ENCODE results near the gene EPN1. TPM values are rescaled to one million over a fixed set of nuclear protein-coding genes. Genes with fewer than 3 reads are reported as not detected.

EPN1 gene
- total and polyA plus RNA-seq, 9 of the 15 experiments (the other 6 are each of a cell fraction or from before 2014, with no cell fraction given), result 0.08 to 138 (median 12.7) TPM

GRCh38 chr19:55677572-55678028 is 2.6 kb downstream of the EPN1 start:
- in situ Hi-C loops (cut with MboI) (no loop called here), intact Hi-C loops (cut with micrococcal nuclease) (no loop called here)
- POLR2A ChIA-PET, result interaction anchor here (0.7 to 1.6 kb wide), 3 partner anchors 23 to 116 kb away, joined by 3 read pairs; partner anchors contain the start of gene U2AF2
- 9% methylated on average over 6 of the region's 6 CpGs for WGBS (ENCODE audit: insufficient coverage, low coverage, missing lambda C conversion rate)
- Histone ChIP-seq H3K27ac (ENCODE audit: extremely low read depth, low read depth, low read length) (peak overlapping the region; percentile 54), H3K36me3 (ENCODE audit: control insufficient read depth, insufficient read depth, low read length) (peaks cover 83% of the 10 kb centered on the region; the same call in 2 of the 3 replicates), H3K9me3 (replicated peaks; ENCODE audit: control insufficient read depth, insufficient read depth, low read depth, low read length) (no peaks in the 10 kb centered on the region), H3K27me3 (ENCODE audit: control insufficient read depth in 2 of 2, insufficient read depth in 2 of 2, low read length in 2 of 2) (no peaks in the 10 kb centered on the region), H4K20me1 (replicated peaks; ENCODE audit: control insufficient read depth, insufficient read depth, low read length) (peaks cover 33% of the 10 kb centered on the region), H3K79me2 (ENCODE audit: control insufficient read depth, insufficient read depth, low read length) (peaks cover 86% of the 10 kb centered on the region), H2AFZ (ENCODE audit: low read depth, low read length) (no peak overlapping the region), H3K4me1 (replicated peaks in 1 of 2; ENCODE audit: control insufficient read depth in 2 of 2, insufficient read depth in 2 of 2, low read length in 2 of 2) (peaks cover 35 to 67% of the 10 kb centered on the region in 2 experiments), H3K9me1 (ENCODE audit: control insufficient read depth, insufficient read depth, low read length) (peaks cover 6% of the 10 kb centered on the region), H3K4me3 (peak overlapping the region; percentile 83; the same call in 1 of the 2 replicates), H3K9ac (ENCODE audit: insufficient read depth in 1 of 2, low read depth in 2 of 2, low read length in 2 of 2) (peak overlapping the region; percentile 81 to 88), H3K4me2 (ENCODE audit: insufficient read depth, low read length) (peak overlapping the region; percentile 89)
- CTCF ChIA-PET (ENCODE audit: low intra/inter-chr PET ratio), result no interaction called here
- DNase-seq (ENCODE audit: extremely low read depth in 1 of 4, low spot score in 3 of 4) (peak in 3 of 4 experiments; percentile 31 to 69 (median 50)), ATAC-seq (0 out of 3 replicates have a peak, but pooled peaks have one; percentile 8), FAIRE-seq (no peak)
- BruUV-seq (replicated peaks), result no TSS peak
- no peak for TF ChIP-seq ZNF449 (CRISPR knock-in tag; IDR thresholded peaks at IDR 0.05)
- TF ChIP-seq HOXB6 (CRISPR knock-in tag; IDR thresholded peaks at IDR 0.05; ENCODE audit: borderline replicate concordance), result no peak
- TF ChIP-seq PKNOX1 (IDR thresholded peaks at IDR 0.05), result no peak
- TF ChIP-seq TCF3 (CRISPR knock-in tag; IDR thresholded peaks at IDR 0.05), result peak; percentile 28; the same call in 1 of the 2 replicates
- no peak for TF ChIP-seq CREBBP (IDR thresholded peaks at IDR 0.05; ENCODE audit: low read depth, low read length)
- TF ChIP-seq CBFA2T2 (conservative IDR thresholded peaks at IDR 0.05), result peak; percentile 26; the same call in 1 of the 2 replicates
- no peak for TF ChIP-seq MBD1 (CRISPR knock-in tag; IDR thresholded peaks at IDR 0.05)
- peak; percentile 56 for TF ChIP-seq CBFA2T3 (IDR thresholded peaks at IDR 0.05)
- TF ChIP-seq HBP1 (CRISPR knock-in tag; IDR thresholded peaks at IDR 0.05), result no peak
- no peak for TF ChIP-seq NFE2 (IDR thresholded peaks at IDR 0.05; ENCODE audit: low read depth)
- TF ChIP-seq RBBP5 (IDR thresholded peaks at IDR 0.05; ENCODE audit: borderline replicate concordance, insufficient read depth, low read length, poor library complexity, severe bottlenecking), result peak; percentile 29
- no peak for TF ChIP-seq THRB (CRISPR knock-in tag; conservative IDR thresholded peaks at IDR 0.05)
- TF ChIP-seq SMARCA4 (IDR thresholded peaks at IDR 0.05), result 0 out of 2 replicates have a peak, but pooled peaks have one; percentile 15
- TF ChIP-seq IRF9 (tag; IDR thresholded peaks at IDR 0.05), result no peak
